H1 (cell line): ENCODE results near the gene LRRC42. TPM values are rescaled to one million over a fixed set of nuclear protein-coding genes. Genes with fewer than 3 reads are reported as not detected.

ENCODE experiments used
- CTCF ChIA-PET: fragments of 300-600 bp; sonication (Branson Sonifier 250); formaldehyde crosslinking; loops from one replicate; lab custom pipeline; 2021; ENCODE audit not compliant: partially characterized antibody; lab: Charles Lee
- POLR2A ChIA-PET: fragments of 300-600 bp; sonication (Branson Sonifier 250); formaldehyde crosslinking; loops from one replicate; lab custom pipeline; 2021; ENCODE audit warnings: inconsistent platforms; ENCODE audit not compliant: partially characterized antibody; lab: Charles Lee
- DNase-seq, 2 experiments: peaks; one replicate each; pipeline versions ENCODE4 v3.0.0 to v3.0.0-alpha.2; 2010 to 2022; ENCODE audit warnings: low spot score in 2 of 2, low read depth in 1 of 2, mixed read lengths in 1 of 2
- FAIRE-seq: peaks from 2 replicates; lab custom pipeline; 2011; peaks lifted over from hg19 to GRCh38; lab: Jason Lieb, UNC
- H2AFZ ChIP-seq: 2 replicates; pipeline ENCODE4 v1.8.1; 2012; ENCODE audit warnings: low read length, inconsistent platforms
- H2AK5ac ChIP-seq: 2 replicates; pipeline ENCODE4 v1.6.1; 2013; ENCODE audit warnings: low read depth, low read length
- H2BK120ac ChIP-seq: replicated peaks from 2 replicates; pipeline ENCODE3; 2013; ENCODE audit warnings: low read depth, low read length, inconsistent platforms
- H2BK12ac ChIP-seq: 2 replicates; pipeline ENCODE4 v1.6.1; 2013; ENCODE audit warnings: low read depth, low read length
- H2BK15ac ChIP-seq: 2 replicates; pipeline ENCODE4 v1.6.1; 2013; ENCODE audit warnings: low read length
- H2BK20ac ChIP-seq: 2 replicates; pipeline ENCODE4 v1.6.1; 2013; ENCODE audit warnings: low read length
- H2BK5ac ChIP-seq: 2 replicates; pipeline ENCODE4 v1.6.1; 2013; ENCODE audit warnings: low read depth, low read length
- H3K14ac ChIP-seq: 2 replicates; pipeline ENCODE4 v1.6.1; 2013; ENCODE audit warnings: inconsistent platforms; ENCODE audit not compliant: insufficient read length
- H3K18ac ChIP-seq: 2 replicates; pipeline ENCODE4 v1.6.1; 2013; ENCODE audit warnings: low read length; ENCODE audit errors: extremely low read depth
- H3K23ac ChIP-seq: 2 replicates; pipeline ENCODE4 v1.6.1; 2013; ENCODE audit warnings: inconsistent platforms; ENCODE audit not compliant: insufficient read length
- H3K23me2 ChIP-seq: 2 replicates; pipeline ENCODE4 v1.6.1; 2013; ENCODE audit warnings: low read depth, low read length
- H3K27ac ChIP-seq: 2 replicates; pipeline ENCODE4 v1.6.1; 2011; ENCODE audit warnings: low read depth, low read length, inconsistent platforms
- H3K27me3 ChIP-seq, 4 experiments: replicated peaks in 1 of 4; 1 replicate in 1 of 4; 2 replicates in 3 of 4; pipeline versions ENCODE4 v1.6.1 to v1.8.1; 2011 to 2013; ENCODE audit warnings: low read length in 3 of 4, mild to moderate bottlenecking in 3 of 4, inconsistent platforms in 2 of 4, mixed read lengths in 2 of 4, moderate library complexity in 1 of 4; ENCODE audit not compliant: control insufficient read depth in 3 of 4, insufficient read depth in 3 of 4; ENCODE audit errors: extremely low read depth in 1 of 4
- H3K36me3 ChIP-seq, 4 experiments: 2 replicates each; pipeline versions ENCODE4 v1.6.1 to v1.8.1; 2011 to 2013; ENCODE audit warnings: mild to moderate bottlenecking in 4 of 4, low read length in 3 of 4, moderate library complexity in 2 of 4, control low read depth in 1 of 4, inconsistent platforms in 1 of 4; ENCODE audit not compliant: insufficient read depth in 4 of 4, control insufficient read depth in 2 of 4
- H3K4ac ChIP-seq: replicated peaks from 2 replicates; pipeline ENCODE3; 2013; ENCODE audit warnings: low read length, low read depth, mixed read lengths, inconsistent platforms; ENCODE audit not compliant: insufficient read length
- H3K4me1 ChIP-seq, 4 experiments: replicated peaks in 1 of 4; 1 replicate in 1 of 4; 2 replicates in 3 of 4; pipeline versions ENCODE4 v1.6.1 to v1.8.1; 2011 to 2013; ENCODE audit warnings: low read length in 3 of 4, inconsistent platforms in 2 of 4, mixed read lengths in 1 of 4; ENCODE audit not compliant: insufficient read depth in 4 of 4, control insufficient read depth in 3 of 4
- H3K4me2 ChIP-seq, 2 experiments: 2 replicates each; pipeline versions ENCODE4 v1.6.1 to v1.8.1; 2011 to 2013; ENCODE audit warnings: low read depth in 2 of 2, low read length in 2 of 2, control low read depth in 1 of 2, inconsistent platforms in 1 of 2, mild to moderate bottlenecking in 1 of 2; ENCODE audit not compliant: insufficient read depth in 1 of 2
- H3K4me3 ChIP-seq, 4 experiments: fragments of 200-600, 300-600 bp in 1 of 4; sonication (generic), shearing (Covaris generic), sonication (Bioruptor Twin) in 1 of 4; 2 replicates each; pipeline versions ENCODE4 v1.5.1 to v1.8.1; 2011 to 2016; ENCODE audit warnings: low read length in 4 of 4, low read depth in 3 of 4, control low read depth in 2 of 4, inconsistent platforms in 2 of 4, mild to moderate bottlenecking in 2 of 4, mixed read lengths in 1 of 4, moderate library complexity in 1 of 4; ENCODE audit not compliant: insufficient read depth in 2 of 4; ENCODE audit errors: extremely low read depth in 1 of 4
- H3K56ac ChIP-seq: replicated peaks from 2 replicates; pipeline ENCODE3; 2013; ENCODE audit warnings: low read depth, mild to moderate bottlenecking, mixed read lengths, low read length, inconsistent platforms; ENCODE audit not compliant: insufficient read length
- H3K79me1 ChIP-seq: 2 replicates; pipeline ENCODE4 v1.6.1; 2013; ENCODE audit warnings: low read depth, low read length, control low read depth
- H3K79me2 ChIP-seq, 2 experiments: 2 replicates each; pipeline versions ENCODE4 v1.6.1 to v1.8.1; 2012 to 2013; ENCODE audit warnings: low read length in 2 of 2, mild to moderate bottlenecking in 2 of 2, inconsistent platforms in 1 of 2; ENCODE audit not compliant: insufficient read depth in 2 of 2, control insufficient read depth in 1 of 2
- H3K9ac ChIP-seq, 4 experiments: replicated peaks in 1 of 4; 1 replicate in 1 of 4; 2 replicates in 3 of 4; pipeline versions ENCODE4 v1.6.1 to v1.8.1; 2011 to 2013; ENCODE audit warnings: low read depth in 3 of 4, low read length in 3 of 4, control low read depth in 2 of 4, mild to moderate bottlenecking in 2 of 4, moderate library complexity in 2 of 4, inconsistent platforms in 1 of 4; ENCODE audit errors: extremely low read depth in 1 of 4
- H3K9me3 ChIP-seq, 2 experiments: 2 replicates each; pipeline versions ENCODE4 v1.6.1 to v1.8.1; 2012 to 2013; ENCODE audit warnings: mild to moderate bottlenecking in 2 of 2, moderate library complexity in 2 of 2, control low read depth in 1 of 2, inconsistent platforms in 1 of 2, low read depth in 1 of 2, low read length in 1 of 2, mixed read lengths in 1 of 2; ENCODE audit not compliant: insufficient read depth in 2 of 2
- H4K20me1 ChIP-seq, 2 experiments: replicated peaks in 1 of 2; 2 replicates each; pipeline versions ENCODE3 to v1.8.1; 2011 to 2013; ENCODE audit warnings: inconsistent platforms in 2 of 2, low read length in 2 of 2, mild to moderate bottlenecking in 1 of 2; ENCODE audit not compliant: insufficient read depth in 2 of 2, control insufficient read depth in 1 of 2
- H4K5ac ChIP-seq: 2 replicates; pipeline ENCODE4 v1.6.1; 2013; ENCODE audit warnings: low read length, low read depth, mixed read lengths, inconsistent platforms; ENCODE audit not compliant: insufficient read length
- H4K8ac ChIP-seq: 2 replicates; pipeline ENCODE4 v1.8.0; 2013; ENCODE audit warnings: mild to moderate bottlenecking, moderate library complexity, low read length, inconsistent platforms; ENCODE audit not compliant: insufficient read depth; ENCODE audit errors: extremely low read depth
- H4K91ac ChIP-seq: replicated peaks from 2 replicates; pipeline ENCODE3; 2013; ENCODE audit warnings: low read length, mixed read lengths, inconsistent platforms; ENCODE audit not compliant: insufficient read length
- EZH2 ChIP-seq: fragments of 200-600 bp; sonication (generic); IDR thresholded peaks from 2 replicates; pipeline ENCODE4 v1.7.1; 2012; ENCODE audit warnings: low read depth, mild to moderate bottlenecking, moderate library complexity, low read length, inconsistent platforms; ENCODE audit not compliant: severe bottlenecking
- NRF1 ChIP-seq: IDR thresholded peaks from 2 replicates; pipeline ENCODE4 v1.6.1; 2011; ENCODE audit warnings: mild to moderate bottlenecking, low read depth, low read length, improper control_type of control experiment
- POLR2AphosphoS5 ChIP-seq: IDR thresholded peaks from 2 replicates; pipeline ENCODE4 v1.6.1; 2011; ENCODE audit warnings: low read depth, low read length
- RNF2 ChIP-seq: fragments of 200-900, 300-1000 bp; sonication (generic); IDR thresholded peaks from 2 replicates; pipeline ENCODE4 v1.7.1; 2016; ENCODE audit warnings: borderline replicate concordance, low read depth, mild to moderate bottlenecking, antibody characterized with exemption, low read length; ENCODE audit not compliant: poor library complexity, severe bottlenecking; ENCODE audit errors: missing control alignments
- SAP30 ChIP-seq: fragments of 300-600 bp; sonication (generic); IDR thresholded peaks from 2 replicates; pipeline ENCODE4 v1.7.1; 2012; ENCODE audit warnings: low read length, moderate library complexity, mild to moderate bottlenecking, inconsistent platforms; ENCODE audit not compliant: insufficient read depth, insufficient replicate concordance
- SP1 ChIP-seq: IDR thresholded peaks from 2 replicates; pipeline ENCODE4 v1.6.1; 2011; ENCODE audit warnings: low read depth, low read length
- ZNF274 ChIP-seq: IDR thresholded peaks from 2 replicates; pipeline ENCODE4 v1.7.0; 2012; ENCODE audit warnings: low read length, borderline replicate concordance; ENCODE audit errors: extremely low read depth
- WGBS, 2 experiments: shearing (Covaris generic) in 1 of 2; methylation state at CpG; one replicate each; pipeline versions ENCODE4 v1.1.6 to v1.1.7; 2013 to 2015; ENCODE audit warnings: low lambda C conversion rate in 2 of 2, mixed read lengths in 2 of 2, inconsistent platforms in 1 of 2, low coverage in 1 of 2, missing lambda C conversion rate in 1 of 2; ENCODE audit not compliant: insufficient replicate concordance in 2 of 2, insufficient coverage in 1 of 2, insufficient read length in 1 of 2; ENCODE audit errors: extremely low coverage in 1 of 2, missing lambda C conversion rate in 1 of 2; 5-methylcytosine and 5-hydroxymethylcytosine counted together
- polyA plus RNA-seq, 7 experiments: library from polyadenylated mRNA; depleted of rRNA in 3 of 7; stranded (reverse) in 5 of 7; unstranded in 2 of 7; fragments of >200 nt in 5 of 7; fragments of 200-250 nt in 2 of 7; gene quantifications; 1 replicate in 5 of 7; 2 replicates in 1 of 7; 4 replicates in 1 of 7; pipeline versions ENCODE4 v1.2.1 to v1.2.3, GENCODE V29; 2011 to 2013; ENCODE audit warnings: missing spikeins in 2 of 7, mixed read lengths in 2 of 7
- total RNA-seq: library from RNA; stranded (reverse); fragmentation: NEBNext Ultra II Directional; extraction: Animal tissue kit (Norgen Biotek cat#: 25700); gene quantifications from 2 replicates; pipeline ENCODE4 v1.2.1, GENCODE V29; 2021

LRRC42 gene
- total and polyA plus RNA-seq, 2 of the 8 experiments (the other 6 are each of a cell fraction or from before 2014, with no cell fraction given): 38.2 to 54.1 TPM

GRCh38 chr1:53899708-53900107, 46.4 kb upstream of the LRRC42 start:
- H3K27me3 ChIP-seq: no peaks in the 10 kb centered on the region
- H3K4ac ChIP-seq: no peak overlapping the region
- ChIA-PET CTCF (interaction anchor here (1.3 to 3.2 kb wide), 7 partner anchors 10 to 60 kb away, joined by 3 to 17 read pairs (median 6); no protein-coding TSS in a partner anchor), POLR2A (interaction anchor here (1.4 kb wide), 1 partner anchor 14 kb away, joined by 3 read pairs; no protein-coding TSS in a partner anchor)
- H4K91ac ChIP-seq: no peak overlapping the region
- no peak overlapping the region for H4K8ac ChIP-seq
- no peak overlapping the region for H2BK5ac ChIP-seq
- DNase-seq (no peak), FAIRE-seq (no peak)
- H3K4me3 ChIP-seq: no peak overlapping the region
- no peak overlapping the region for H3K9ac ChIP-seq
- no peaks in the 10 kb centered on the region for H3K9me3 ChIP-seq
- no peaks in the 10 kb centered on the region for H3K23me2 ChIP-seq
- no peak overlapping the region for H2AFZ ChIP-seq
- no peak overlapping the region for H2AK5ac ChIP-seq
- H4K5ac ChIP-seq: no peak overlapping the region
- no peak for TF ChIP-seq NRF1
- TF ChIP-seq SAP30: no peak
- TF ChIP-seq SP1: no peak
- TF ChIP-seq EZH2: no peak
- no peak for TF ChIP-seq ZNF274
- TF ChIP-seq RNF2: no peak
- no peak for TF ChIP-seq POLR2AphosphoS5
- H2BK12ac ChIP-seq: no peak overlapping the region
- H3K27ac ChIP-seq: no peak overlapping the region
- no peak overlapping the region for H2BK20ac ChIP-seq
- H2BK15ac ChIP-seq: no peak overlapping the region
- no peaks in the 10 kb centered on the region for H3K79me1 ChIP-seq
- H3K4me2 ChIP-seq: no peak overlapping the region
- H3K36me3 ChIP-seq: no peaks in the 10 kb centered on the region
- no peak overlapping the region for H3K18ac ChIP-seq
- no peaks in the 10 kb centered on the region for H3K79me2 ChIP-seq
- H3K14ac ChIP-seq: no peak overlapping the region
- no peaks in the 10 kb centered on the region for H3K4me1 ChIP-seq
- no peak overlapping the region for H2BK120ac ChIP-seq
- H4K20me1 ChIP-seq: no peaks in the 10 kb centered on the region
- H3K23ac ChIP-seq: no peak overlapping the region
- 81% methylated on average over 3 of the region's 3 CpGs; no CpG with 5 or more reads in 1 of the 2 experiments for WGBS, 2 experiments
- no peak overlapping the region for H3K56ac ChIP-seq
